Measurements from ENCODE around the gene CENPN.

GRCh38 chr16:80986557-80986956 lies 20.5 kb upstream of the CENPN start:
- TF ChIP-seq, protein P1, sequence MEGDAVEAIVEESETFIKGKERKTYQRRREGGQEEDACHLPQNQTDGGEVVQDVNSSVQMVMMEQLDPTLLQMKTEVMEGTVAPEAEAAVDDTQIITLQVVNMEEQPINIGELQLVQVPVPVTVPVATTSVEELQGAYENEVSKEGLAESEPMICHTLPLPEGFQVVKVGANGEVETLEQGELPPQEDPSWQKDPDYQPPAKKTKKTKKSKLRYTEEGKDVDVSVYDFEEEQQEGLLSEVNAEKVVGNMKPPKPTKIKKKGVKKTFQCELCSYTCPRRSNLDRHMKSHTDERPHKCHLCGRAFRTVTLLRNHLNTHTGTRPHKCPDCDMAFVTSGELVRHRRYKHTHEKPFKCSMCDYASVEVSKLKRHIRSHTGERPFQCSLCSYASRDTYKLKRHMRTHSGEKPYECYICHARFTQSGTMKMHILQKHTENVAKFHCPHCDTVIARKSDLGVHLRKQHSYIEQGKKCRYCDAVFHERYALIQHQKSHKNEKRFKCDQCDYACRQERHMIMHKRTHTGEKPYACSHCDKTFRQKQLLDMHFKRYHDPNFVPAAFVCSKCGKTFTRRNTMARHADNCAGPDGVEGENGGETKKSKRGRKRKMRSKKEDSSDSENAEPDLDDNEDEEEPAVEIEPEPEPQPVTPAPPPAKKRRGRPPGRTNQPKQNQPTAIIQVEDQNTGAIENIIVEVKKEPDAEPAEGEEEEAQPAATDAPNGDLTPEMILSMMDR (optimal IDR thresholded peaks at IDR 0.05 in 1 of 3, IDR thresholded peaks at IDR 0.05 in 1 of 3, conservative IDR thresholded peaks at IDR 0.05 in 1 of 3; ENCODE audit: extremely low read depth in 1 of 3, insufficient read depth in 2 of 3, low read length in 3 of 3) = no peak
- no peak for TF ChIP-seq EZH2 (IDR thresholded peaks at IDR 0.05; ENCODE audit: low read length)

Measured in keratinocyte (primary cell).